Nephron progenitor cell (in vitro differentiated cells): ENCODE results near the gene CHN2.
A peak's percentile ranks its signal among the peaks of the same experiment; 100 is the strongest.

ENCODE experiments used
- DNase-seq: peaks from one replicate; pipeline ENCODE4 v3.0.0; 2021
- H3K27ac Mint-ChIP-seq: 2 replicates; pipeline ENCODE4 v1.8.0; 2021; ENCODE audit warnings: mild to moderate bottlenecking, moderate library complexity, mixed read lengths
- H3K27me3 Mint-ChIP-seq: 2 replicates; pipeline ENCODE4 v1.8.0; 2021; ENCODE audit warnings: mild to moderate bottlenecking, low read depth, mixed read lengths; ENCODE audit not compliant: poor library complexity
- H3K36me3 Mint-ChIP-seq: 2 replicates; pipeline ENCODE4 v1.8.0; 2021; ENCODE audit warnings: low read depth, mixed read lengths
- H3K4me1 Mint-ChIP-seq: 2 replicates; pipeline ENCODE4 v1.8.0; 2021; ENCODE audit warnings: mixed read lengths
- H3K4me3 Mint-ChIP-seq: 2 replicates; pipeline ENCODE4 v1.8.0; 2021; ENCODE audit warnings: mild to moderate bottlenecking, moderate library complexity, mixed read lengths
- H3K9me3 Mint-ChIP-seq: 2 replicates; pipeline ENCODE4 v1.8.0; 2021; ENCODE audit warnings: mild to moderate bottlenecking, moderate library complexity, mixed read lengths
- TF ChIP-seq, protein P1 (sequence below): fragments of 200-600 bp; sonication (generic); IDR thresholded peaks from 2 replicates; pipeline ENCODE4 v1.5.0; 2021; ENCODE audit warnings: antibody characterized with exemption

The CHN2 gene

DNA sequence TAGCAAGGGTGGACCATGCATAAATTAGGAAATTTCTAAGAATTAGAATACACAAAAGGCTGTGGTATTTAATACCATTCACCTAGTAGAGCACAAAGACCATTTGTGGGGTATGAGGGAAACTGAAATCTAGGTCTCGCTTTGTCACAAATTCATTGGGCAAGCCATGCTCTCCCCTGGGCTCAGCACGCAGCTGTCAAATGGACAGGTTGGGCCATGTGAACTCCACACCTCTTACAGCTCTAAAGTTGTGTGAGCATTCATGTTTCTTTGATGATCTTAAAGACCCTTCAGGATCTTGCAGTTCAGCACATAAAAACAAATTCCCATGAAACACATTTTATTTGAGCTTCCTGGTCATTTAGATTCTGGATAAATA is 121.3 kb downstream of the CHN2 start:
- no peak overlapping the region for H3K4me3 Mint-ChIP-seq
- no peak for DNase-seq
- H3K27ac Mint-ChIP-seq = no peak overlapping the region
- peaks cover 6% of the 10 kb centered on the region for H3K9me3 Mint-ChIP-seq
- no peaks in the 10 kb centered on the region for H3K27me3 Mint-ChIP-seq
- peaks cover 6% of the 10 kb centered on the region for H3K36me3 Mint-ChIP-seq
- TF ChIP-seq, protein P1, sequence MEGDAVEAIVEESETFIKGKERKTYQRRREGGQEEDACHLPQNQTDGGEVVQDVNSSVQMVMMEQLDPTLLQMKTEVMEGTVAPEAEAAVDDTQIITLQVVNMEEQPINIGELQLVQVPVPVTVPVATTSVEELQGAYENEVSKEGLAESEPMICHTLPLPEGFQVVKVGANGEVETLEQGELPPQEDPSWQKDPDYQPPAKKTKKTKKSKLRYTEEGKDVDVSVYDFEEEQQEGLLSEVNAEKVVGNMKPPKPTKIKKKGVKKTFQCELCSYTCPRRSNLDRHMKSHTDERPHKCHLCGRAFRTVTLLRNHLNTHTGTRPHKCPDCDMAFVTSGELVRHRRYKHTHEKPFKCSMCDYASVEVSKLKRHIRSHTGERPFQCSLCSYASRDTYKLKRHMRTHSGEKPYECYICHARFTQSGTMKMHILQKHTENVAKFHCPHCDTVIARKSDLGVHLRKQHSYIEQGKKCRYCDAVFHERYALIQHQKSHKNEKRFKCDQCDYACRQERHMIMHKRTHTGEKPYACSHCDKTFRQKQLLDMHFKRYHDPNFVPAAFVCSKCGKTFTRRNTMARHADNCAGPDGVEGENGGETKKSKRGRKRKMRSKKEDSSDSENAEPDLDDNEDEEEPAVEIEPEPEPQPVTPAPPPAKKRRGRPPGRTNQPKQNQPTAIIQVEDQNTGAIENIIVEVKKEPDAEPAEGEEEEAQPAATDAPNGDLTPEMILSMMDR = no peak
- H3K4me1 Mint-ChIP-seq = peaks cover 33% of the 10 kb centered on the region

DNA sequence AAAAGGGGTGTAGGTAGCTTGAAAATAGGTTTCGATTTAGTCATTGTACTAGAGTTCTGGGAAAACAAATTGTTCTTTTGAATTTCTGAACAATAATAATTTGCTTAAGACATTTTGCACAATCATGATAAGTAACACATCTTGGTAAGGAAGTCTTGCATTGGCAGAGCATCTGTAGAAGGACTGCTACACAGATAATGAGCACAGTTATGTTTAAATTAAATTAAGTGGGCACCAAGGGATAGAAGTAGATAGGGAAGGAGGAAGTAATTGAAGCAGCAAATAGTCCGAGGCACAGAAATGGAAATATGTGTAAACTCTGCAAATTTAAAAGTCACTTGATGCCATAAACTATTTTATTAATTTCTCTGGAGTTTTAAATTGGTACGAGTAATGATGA is 122.4 kb downstream of the CHN2 start:
- no peaks in the 10 kb centered on the region for H3K9me3 Mint-ChIP-seq
- no peaks in the 10 kb centered on the region for H3K27me3 Mint-ChIP-seq
- TF ChIP-seq, protein P1 = no peak
- DNase-seq = no peak
- peaks cover 33% of the 10 kb centered on the region for H3K4me1 Mint-ChIP-seq
- no peak overlapping the region for H3K27ac Mint-ChIP-seq
- no peak overlapping the region for H3K4me3 Mint-ChIP-seq
- no peaks in the 10 kb centered on the region for H3K36me3 Mint-ChIP-seq

DNA sequence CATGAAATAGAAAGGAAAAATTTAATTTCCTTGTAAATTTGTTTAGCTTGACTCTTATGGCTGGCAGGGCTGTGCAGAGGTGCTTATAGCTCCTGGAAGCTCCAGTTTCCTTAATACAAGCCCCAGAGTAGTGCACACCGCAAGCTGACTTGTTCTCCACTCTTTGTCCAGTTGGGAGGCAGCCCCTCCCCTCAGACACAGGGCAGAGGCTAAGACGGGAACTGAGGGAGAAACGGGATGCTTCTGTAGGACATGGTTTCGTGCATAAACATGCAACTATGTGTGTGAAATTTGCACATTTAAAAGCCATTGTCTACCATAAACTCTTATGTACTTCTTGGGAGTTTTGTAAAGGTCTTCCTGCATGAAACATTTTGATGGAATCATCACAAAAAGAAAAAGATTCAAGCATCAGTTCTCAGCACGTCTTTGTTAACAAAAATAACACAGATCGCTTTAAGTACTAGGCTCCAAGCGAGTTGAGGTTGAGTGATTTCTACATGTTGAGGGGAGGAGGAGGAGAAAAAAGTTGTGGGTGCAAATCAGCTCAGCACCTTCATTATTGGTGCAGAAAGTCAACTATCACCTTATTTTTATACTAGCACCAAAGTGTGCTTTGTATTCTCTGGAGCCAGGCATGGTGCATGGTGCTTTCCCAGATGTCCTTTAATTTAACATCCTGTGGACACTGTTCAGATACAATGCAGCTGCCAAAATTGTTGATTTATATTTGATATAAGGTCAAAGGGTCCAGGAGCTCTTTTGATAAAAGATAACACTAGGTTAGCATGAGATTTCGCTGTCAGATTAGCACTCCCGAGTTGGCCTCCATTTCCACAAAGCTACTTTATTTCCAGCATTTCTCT is 124.5 kb downstream of the CHN2 start:
- TF ChIP-seq, protein P1 = no peak
- Mint-ChIP-seq H3K4me1 (peaks cover 45% of the 10 kb centered on the region), H3K9me3 (no peaks in the 10 kb centered on the region), H3K36me3 (peaks cover 4% of the 10 kb centered on the region), H3K4me3 (peak overlapping the region; percentile 47), H3K27me3 (no peaks in the 10 kb centered on the region), H3K27ac (no peak overlapping the region)
- DNase-seq = no peak

DNA sequence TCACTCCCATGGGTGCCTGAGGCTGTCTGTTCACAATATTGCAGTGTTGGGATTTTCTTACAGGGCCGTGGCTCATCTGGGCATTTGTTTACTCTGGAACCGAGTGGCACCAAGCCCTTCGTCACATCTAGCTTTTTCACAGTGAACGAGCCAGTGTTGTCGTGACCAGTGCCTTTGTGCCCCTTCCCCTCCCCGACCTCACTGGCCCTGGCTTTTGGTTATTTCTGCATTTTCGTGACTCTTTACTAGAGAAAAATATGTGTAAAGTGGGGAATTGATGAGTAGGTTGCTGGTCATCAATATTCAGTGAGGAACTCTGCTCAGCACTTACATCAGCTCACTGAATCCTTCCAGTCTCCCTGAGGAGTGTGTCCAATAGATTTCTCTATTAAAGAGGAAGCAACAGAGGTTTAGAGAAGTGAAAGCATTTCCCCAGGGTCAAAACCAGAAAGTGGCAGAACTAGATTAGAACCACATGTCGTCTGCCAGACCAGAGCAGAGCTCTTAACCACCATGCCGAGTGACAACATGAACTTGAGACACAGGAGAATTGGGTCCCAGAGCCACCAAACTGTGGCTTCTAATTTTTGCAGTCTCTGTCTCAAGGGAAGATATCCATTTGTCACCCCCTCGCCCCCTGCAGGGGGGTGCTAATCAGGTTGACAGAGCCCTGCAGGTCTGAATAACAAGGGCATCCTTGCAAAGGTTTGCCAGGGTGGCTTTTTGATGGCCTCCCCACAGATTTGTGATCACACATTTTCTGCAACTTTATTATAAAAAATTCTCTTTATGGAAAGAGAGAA is 125.3 kb downstream of the CHN2 start:
- TF ChIP-seq, protein P1 = no peak
- Mint-ChIP-seq H3K9me3 (no peaks in the 10 kb centered on the region), H3K36me3 (peaks cover 4% of the 10 kb centered on the region), H3K27me3 (no peaks in the 10 kb centered on the region), H3K4me1 (peaks cover 45% of the 10 kb centered on the region), H3K27ac (peak overlapping the region; percentile 96), H3K4me3 (peak overlapping the region; percentile 23)
- DNase-seq = no peak

GRCh38 chr7:29320577-29320976 is 126.0 kb downstream of the CHN2 start:
- H3K27ac Mint-ChIP-seq = no peak overlapping the region
- H3K36me3 Mint-ChIP-seq = peaks cover 4% of the 10 kb centered on the region
- H3K4me3 Mint-ChIP-seq = no peak overlapping the region
- H3K4me1 Mint-ChIP-seq = peaks cover 51% of the 10 kb centered on the region
- no peaks in the 10 kb centered on the region for H3K27me3 Mint-ChIP-seq
- peaks cover 4% of the 10 kb centered on the region for H3K9me3 Mint-ChIP-seq
- TF ChIP-seq, protein P1 = no peak
- DNase-seq = no peak
